HG02870 (cell line): ENCODE results near the gene SEC14L5.

ENCODE experiments used
- ATAC-seq: cut with Tn5 transposase; IDR thresholded peaks from one replicate; pipeline ENCODE4 v1.9.1; 2021; ENCODE audit warnings: mild to moderate bottlenecking, moderate library complexity; ENCODE audit not compliant: unreplicated experiment

SEC14L5 gene

GRCh38 chr16:4981473-4981872 is 23.3 kb downstream of the SEC14L5 start:
- no peak for ATAC-seq

- ATAC-seq = no peak
These were observed 24.1 kb downstream of the SEC14L5 start for GRCh38 chr16:4982056-4982867.

- ATAC-seq = no peak
These were observed 26.3 kb downstream of the SEC14L5 start for GRCh38 chr16:4984174-4984990.

- ATAC-seq = no peak
These were observed 29.1 kb downstream of the SEC14L5 start for GRCh38 chr16:4987250-4987579.

- ATAC-seq = no peak
These were observed 29.6 kb downstream of the SEC14L5 start for GRCh38 chr16:4987580-4988374.

GRCh38 chr16:4988647-4989046 is 30.5 kb downstream of the SEC14L5 start:
- no peak for ATAC-seq

- no peak for ATAC-seq
These were observed 31.4 kb downstream of the SEC14L5 start for GRCh38 chr16:4989391-4990006.

GRCh38 chr16:4990415-4990814 is 32.3 kb downstream of the SEC14L5 start:
- ATAC-seq = no peak

GRCh38 chr16:4991754-4992153 is 33.6 kb downstream of the SEC14L5 start:
- no peak for ATAC-seq

GRCh38 chr16:4994719-4995434 is 36.7 kb downstream of the SEC14L5 start:
- ATAC-seq = no peak

- ATAC-seq = no peak
These were observed 42.5 kb downstream of the SEC14L5 start for GRCh38 chr16:5000573-5001001.

- no peak for ATAC-seq
These were observed 43.4 kb downstream of the SEC14L5 start for GRCh38 chr16:5001571-5001970.

GRCh38 chr16:5001986-5002385 is 43.9 kb downstream of the SEC14L5 start:
- ATAC-seq = no peak

- no peak for ATAC-seq
These were observed 44.6 kb downstream of the SEC14L5 start for GRCh38 chr16:5002699-5003143.

- no peak for ATAC-seq
These were observed 45.1 kb downstream of the SEC14L5 start for GRCh38 chr16:5003211-5003610.

- no peak for ATAC-seq
These were observed 45.7 kb downstream of the SEC14L5 start for GRCh38 chr16:5003828-5004227.

GRCh38 chr16:5004311-5004710 is 46.2 kb downstream of the SEC14L5 start:
- ATAC-seq = no peak

GRCh38 chr16:5005916-5006315 is 47.8 kb downstream of the SEC14L5 start:
- no peak for ATAC-seq

GRCh38 chr16:5006348-5007193 is 48.4 kb downstream of the SEC14L5 start:
- no peak for ATAC-seq
